OCI-LY3 (cell line): ENCODE results near the gene PHB1.
"Not testable (repeated sequence)": the region's sequence is repeated elsewhere in the genome, so short reads cannot be mapped to it uniquely, and the experiment has no call there.

Experiments
- H2AFZ ChIP-seq: fragments of 200-600, 300-600 bp; shearing (Covaris generic); 2 replicates; pipeline ENCODE4 v1.6.0; 2014; ENCODE audit warnings: antibody characterized with exemption, low read depth, low read length
- H3K27ac ChIP-seq: fragments of 200-600, 300-600 bp; sonication (generic); 2 replicates; pipeline ENCODE4 v1.5.1; 2014; ENCODE audit warnings: mild to moderate bottlenecking, low read length, moderate library complexity, mixed read lengths
- H3K27me3 ChIP-seq: fragments of 200-600, 300-600 bp; sonication (generic); 2 replicates; pipeline ENCODE4 v1.6.1; 2014; ENCODE audit warnings: low read depth, low read length, mixed read lengths
- H3K36me3 ChIP-seq: fragments of 200-600, 300-600 bp; sonication (generic); replicated peaks from 2 replicates; pipeline ENCODE3; 2014; ENCODE audit warnings: low read depth, low read length, mixed read lengths
- H3K4me1 ChIP-seq: fragments of 300-600, 200-600 bp; sonication (generic); 2 replicates; pipeline ENCODE4 v1.6.1; 2014; ENCODE audit warnings: low read length, mixed read lengths
- H3K4me2 ChIP-seq: fragments of 200-600, 300-600 bp; sonication (generic); 2 replicates; pipeline ENCODE4 v1.6.1; 2014; ENCODE audit warnings: low read length, mixed read lengths
- H3K4me3 ChIP-seq: fragments of 300-600, 200-600 bp; sonication (generic); 2 replicates; pipeline ENCODE4 v1.5.1; 2014; ENCODE audit warnings: antibody characterized with exemption, mild to moderate bottlenecking, low read length, moderate library complexity
- H3K79me2 ChIP-seq: fragments of 300-600, 200-600 bp; shearing (Covaris generic); 2 replicates; pipeline ENCODE4 v1.6.1; 2014; ENCODE audit warnings: mild to moderate bottlenecking, low read length, mixed read lengths
- H3K9ac ChIP-seq: fragments of 300-600, 200-600 bp; shearing (Covaris generic); 2 replicates; pipeline ENCODE4 v1.6.0; 2014; ENCODE audit warnings: mild to moderate bottlenecking, low read length, moderate library complexity
- H3K9me3 ChIP-seq: fragments of 200-600, 300-600 bp; shearing (Covaris generic); 2 replicates; pipeline ENCODE4 v1.6.1; 2014; ENCODE audit warnings: low read length, mixed read lengths; ENCODE audit not compliant: insufficient read depth
- H4K20me1 ChIP-seq: fragments of 200-600, 300-600 bp; sonication (generic); 2 replicates; pipeline ENCODE4 v1.6.1; 2016; ENCODE audit warnings: low read length, mixed read lengths; ENCODE audit not compliant: insufficient read depth
- EZH2phosphoT487 ChIP-seq: fragments of 200-600 bp; shearing (Covaris generic); IDR thresholded peaks from 2 replicates; pipeline ENCODE4 v1.6.1; 2018; ENCODE audit warnings: antibody characterized with exemption, mixed run types, low read depth
- TF ChIP-seq, protein P1 (sequence below): fragments of 200-600, 300-600 bp; sonication (generic); IDR thresholded peaks from 2 replicates; pipeline ENCODE4 v1.5.1; 2014; ENCODE audit warnings: antibody characterized with exemption, low read length, low read depth

PHB1 gene

DNA sequence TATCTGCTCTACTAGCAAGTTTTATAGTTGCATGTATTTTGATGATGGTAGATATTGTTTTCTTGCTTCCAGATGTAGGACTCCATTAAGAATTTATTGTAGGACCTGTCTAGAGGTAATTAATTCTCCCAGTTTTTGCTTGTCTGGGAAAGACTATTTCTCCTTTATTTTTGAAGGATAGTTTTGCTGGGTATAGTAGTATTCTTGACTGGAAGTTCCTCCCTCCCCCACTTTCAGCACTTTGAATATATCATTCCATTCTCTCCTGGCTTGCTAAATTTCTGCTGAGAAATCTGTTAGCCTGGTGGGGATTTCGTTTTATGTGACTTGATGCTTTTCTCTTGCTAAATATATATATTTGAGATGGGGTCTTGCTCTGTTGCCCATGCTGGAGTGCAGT is 8.0 kb upstream of the PHB1 start:
- Histone ChIP-seq H3K27me3 (peaks cover 6% of the 10 kb centered on the region; the same call in 1 of the 2 replicates), H2AFZ (no peak overlapping the region), H3K4me3 (no peak overlapping the region), H3K9me3 (peaks cover 7% of the 10 kb centered on the region; the same call in 1 of the 2 replicates), H3K4me2 (no peak overlapping the region), H4K20me1 (no peaks in the 10 kb centered on the region), H3K36me3 (no peaks in the 10 kb centered on the region), H3K9ac (no peak overlapping the region), H3K27ac (no peak overlapping the region), H3K4me1 (no peaks in the 10 kb centered on the region), H3K79me2 (no peaks in the 10 kb centered on the region)
- no peak for TF ChIP-seq EZH2phosphoT487
- TF ChIP-seq, protein P1, sequence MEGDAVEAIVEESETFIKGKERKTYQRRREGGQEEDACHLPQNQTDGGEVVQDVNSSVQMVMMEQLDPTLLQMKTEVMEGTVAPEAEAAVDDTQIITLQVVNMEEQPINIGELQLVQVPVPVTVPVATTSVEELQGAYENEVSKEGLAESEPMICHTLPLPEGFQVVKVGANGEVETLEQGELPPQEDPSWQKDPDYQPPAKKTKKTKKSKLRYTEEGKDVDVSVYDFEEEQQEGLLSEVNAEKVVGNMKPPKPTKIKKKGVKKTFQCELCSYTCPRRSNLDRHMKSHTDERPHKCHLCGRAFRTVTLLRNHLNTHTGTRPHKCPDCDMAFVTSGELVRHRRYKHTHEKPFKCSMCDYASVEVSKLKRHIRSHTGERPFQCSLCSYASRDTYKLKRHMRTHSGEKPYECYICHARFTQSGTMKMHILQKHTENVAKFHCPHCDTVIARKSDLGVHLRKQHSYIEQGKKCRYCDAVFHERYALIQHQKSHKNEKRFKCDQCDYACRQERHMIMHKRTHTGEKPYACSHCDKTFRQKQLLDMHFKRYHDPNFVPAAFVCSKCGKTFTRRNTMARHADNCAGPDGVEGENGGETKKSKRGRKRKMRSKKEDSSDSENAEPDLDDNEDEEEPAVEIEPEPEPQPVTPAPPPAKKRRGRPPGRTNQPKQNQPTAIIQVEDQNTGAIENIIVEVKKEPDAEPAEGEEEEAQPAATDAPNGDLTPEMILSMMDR: no peak

DNA sequence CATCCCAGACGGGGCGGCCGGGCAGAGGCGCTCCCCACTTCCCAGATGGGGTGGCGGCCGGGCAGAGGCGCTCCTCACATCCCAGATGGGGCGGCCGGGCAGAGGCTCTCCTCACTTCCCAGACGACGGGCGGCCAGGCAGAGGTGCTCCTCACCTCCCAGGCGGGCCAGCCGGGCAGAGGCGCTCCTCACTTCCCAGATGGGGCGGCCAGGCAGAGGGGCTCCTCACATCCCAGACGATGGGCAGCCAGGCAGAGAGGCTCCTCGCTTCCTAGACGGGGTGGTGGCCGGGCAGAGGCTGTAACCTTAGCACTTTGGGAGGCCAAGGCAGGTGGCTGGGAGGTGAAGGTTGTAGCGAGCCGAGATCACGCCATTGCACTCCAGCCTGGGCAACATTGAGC is 5.1 kb upstream of the PHB1 start:
- H3K36me3 ChIP-seq, H3K27me3 ChIP-seq, H3K4me1 ChIP-seq, H4K20me1 ChIP-seq, H3K9me3 ChIP-seq, H3K9ac ChIP-seq, H3K4me3 ChIP-seq, H3K27ac ChIP-seq, H3K4me2 ChIP-seq, H2AFZ ChIP-seq, H3K79me2 ChIP-seq: not testable (repeated sequence)

DNA sequence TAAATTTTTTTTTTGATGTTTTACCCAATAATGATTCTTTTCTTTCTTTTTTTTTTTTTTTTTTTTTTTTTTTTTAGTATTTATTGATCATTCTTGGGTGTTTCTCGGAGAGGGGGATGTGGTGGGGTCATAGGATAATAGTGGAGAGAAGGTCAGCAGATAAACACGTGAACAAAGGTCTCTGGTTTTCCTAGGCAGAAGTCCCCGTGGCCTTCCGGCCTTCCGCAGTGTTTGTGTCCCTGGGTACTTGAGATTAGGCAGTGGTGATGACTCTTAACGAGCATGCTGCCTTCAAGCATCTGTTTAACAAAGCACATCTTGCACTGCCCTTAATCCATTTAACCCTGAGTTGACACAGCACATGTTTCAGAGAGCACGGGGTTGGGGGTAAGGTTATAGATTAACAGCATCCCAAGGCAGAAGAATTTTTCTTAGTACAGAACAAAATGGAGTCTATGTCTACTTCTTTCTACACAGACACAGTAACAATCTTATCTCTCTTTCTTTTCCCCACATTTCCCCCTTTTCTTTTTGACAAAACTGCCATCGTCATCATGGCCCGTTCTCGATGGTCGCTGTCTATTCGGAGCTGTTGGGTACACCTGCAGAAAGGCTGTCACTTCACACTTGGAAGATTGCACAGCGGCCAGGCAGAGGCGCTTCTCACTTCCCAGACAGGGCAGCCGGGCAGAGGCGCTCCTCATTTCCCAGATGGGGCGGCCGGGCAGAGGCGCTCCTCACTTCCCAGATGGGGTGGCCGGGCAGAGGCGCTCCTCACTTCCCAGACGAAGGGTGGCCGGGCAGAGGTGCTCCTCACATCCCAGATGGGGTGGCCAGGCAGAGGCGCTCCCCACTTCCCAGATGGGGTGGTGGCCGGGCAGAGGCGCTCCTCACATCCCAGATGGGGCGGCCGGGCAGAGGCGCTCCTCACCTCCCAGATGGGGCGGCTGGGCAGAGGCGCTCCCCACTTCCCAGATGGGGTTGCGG is 4.4 kb upstream of the PHB1 start:
- not testable (repeated sequence) for H3K36me3 ChIP-seq, H3K4me2 ChIP-seq, H3K27me3 ChIP-seq, H3K4me3 ChIP-seq, H3K79me2 ChIP-seq, H3K4me1 ChIP-seq, H3K9me3 ChIP-seq, H3K27ac ChIP-seq, H4K20me1 ChIP-seq, H3K9ac ChIP-seq, H2AFZ ChIP-seq

DNA sequence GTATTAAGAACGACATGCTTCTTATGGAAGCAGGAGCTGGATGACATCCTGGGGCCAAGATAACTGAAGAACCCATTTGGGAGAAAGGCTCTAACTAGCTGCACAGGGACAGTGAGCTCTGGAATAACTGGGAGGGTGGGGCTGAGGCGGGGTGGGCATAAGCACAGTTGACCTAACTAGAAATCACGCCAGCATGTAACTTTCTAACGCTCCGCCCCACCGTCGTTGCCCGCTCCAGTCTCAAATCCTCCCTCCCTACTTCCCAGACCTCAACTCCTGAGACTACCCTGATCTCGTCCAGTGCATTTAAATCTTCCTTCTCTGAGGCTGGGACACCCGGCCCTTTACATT is 436 bp downstream of the PHB1 start:
- Histone ChIP-seq H2AFZ (peak overlapping the region; percentile 72), H3K79me2 (peaks cover 20% of the 10 kb centered on the region), H3K27me3 (no peaks in the 10 kb centered on the region), H3K27ac (no peak overlapping the region), H3K9me3 (no peaks in the 10 kb centered on the region), H4K20me1 (no peaks in the 10 kb centered on the region), H3K36me3 (peaks cover 26% of the 10 kb centered on the region), H3K4me3 (peak overlapping the region; percentile 91), H3K9ac (peak overlapping the region; percentile 78), H3K4me2 (peak overlapping the region; percentile 99), H3K4me1 (peaks cover 7% of the 10 kb centered on the region)
- TF ChIP-seq, protein P1: no peak
- TF ChIP-seq EZH2phosphoT487: no peak

DNA sequence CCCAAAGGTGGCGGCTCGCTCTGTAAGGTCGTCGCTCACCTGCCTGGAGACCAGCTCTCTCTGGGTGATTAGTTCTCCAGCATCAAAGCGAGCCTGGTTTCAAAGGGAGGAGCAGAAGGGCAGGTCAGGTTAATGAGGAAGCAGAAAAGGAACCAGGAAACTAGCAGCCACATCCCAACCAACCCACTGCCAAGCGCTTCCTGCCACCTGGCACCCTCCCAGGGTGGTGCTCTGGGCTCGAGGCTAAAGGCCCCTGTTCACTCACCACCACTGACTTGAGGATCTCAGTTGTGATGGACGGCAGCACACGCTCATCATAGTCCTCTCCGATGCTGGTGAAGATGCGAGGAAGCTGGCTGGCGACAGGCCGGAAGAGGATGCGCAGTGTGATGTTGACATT is 5.6 kb downstream of the PHB1 start:
- peaks cover 6% of the 10 kb centered on the region for H3K4me1 ChIP-seq
- H3K27me3 ChIP-seq: no peaks in the 10 kb centered on the region
- H2AFZ ChIP-seq: no peak overlapping the region
- H3K27ac ChIP-seq: no peak overlapping the region
- H3K4me3 ChIP-seq: no peak overlapping the region
- TF ChIP-seq, protein P1: no peak
- no peak for TF ChIP-seq EZH2phosphoT487
- no peak overlapping the region for H3K4me2 ChIP-seq
- no peaks in the 10 kb centered on the region for H4K20me1 ChIP-seq
- peaks cover 61% of the 10 kb centered on the region for H3K36me3 ChIP-seq
- no peak overlapping the region for H3K9ac ChIP-seq
- peaks cover 14% of the 10 kb centered on the region for H3K79me2 ChIP-seq
- H3K9me3 ChIP-seq: no peaks in the 10 kb centered on the region
